HG03439 (cell line): ENCODE results near the gene LTA4H.

ENCODE experiments used
- ATAC-seq: cut with Tn5 transposase; IDR thresholded peaks from one replicate; pipeline ENCODE4 v1.9.1; 2021; ENCODE audit warnings: mild to moderate bottlenecking, moderate library complexity; ENCODE audit not compliant: unreplicated experiment

The LTA4H gene

GRCh38 chr12:96034621-96035282 lies 635 bp downstream of the LTA4H start:
- ATAC-seq, result no peak

GRCh38 chr12:96033549-96034389 lies 1.6 kb downstream of the LTA4H start:
- ATAC-seq, result no peak

- no peak for ATAC-seq
These were observed 5.6 kb downstream of the LTA4H start for GRCh38 chr12:96029826-96030225.

GRCh38 chr12:96028538-96028937 lies 6.8 kb downstream of the LTA4H start:
- no peak for ATAC-seq

GRCh38 chr12:96026331-96026730 lies 9.1 kb downstream of the LTA4H start:
- no peak for ATAC-seq

- ATAC-seq, result no peak
These were observed 9.9 kb downstream of the LTA4H start for GRCh38 chr12:96025518-96025917.

GRCh38 chr12:96020314-96021003 lies 14.9 kb downstream of the LTA4H start:
- ATAC-seq, result peak; percentile 90

GRCh38 chr12:96015672-96016071 lies 19.7 kb downstream of the LTA4H start:
- no peak for ATAC-seq

GRCh38 chr12:96014943-96015599 lies 20.3 kb downstream of the LTA4H start:
- ATAC-seq, result no peak

- ATAC-seq, result no peak
These were observed 27.7 kb downstream of the LTA4H start for GRCh38 chr12:96007729-96008128.

GRCh38 chr12:96006727-96007126 lies 28.7 kb downstream of the LTA4H start:
- no peak for ATAC-seq

GRCh38 chr12:96000858-96001257 lies 34.5 kb downstream of the LTA4H start:
- ATAC-seq, result no peak

GRCh38 chr12:95999484-95999883 lies 35.9 kb downstream of the LTA4H start:
- ATAC-seq, result no peak

- peak; percentile 90 for ATAC-seq
These were observed 36.6 kb downstream of the LTA4H start for GRCh38 chr12:95998611-95999286.

- ATAC-seq, result no peak
These were observed 37.4 kb downstream of the LTA4H start for GRCh38 chr12:95997911-95998510.

GRCh38 chr12:95997276-95997675 lies 38.1 kb downstream of the LTA4H start:
- no peak for ATAC-seq

- no peak for ATAC-seq
These were observed 39.2 kb downstream of the LTA4H start, which contains the start of gene HAL for GRCh38 chr12:95996034-95996658. TSS of gene HAL (minus strand) at chr12:95996344. CDS start at chr12:95995910, 434 bp downstream.

GRCh38 chr12:95995238-95996031 lies 40.0 kb downstream of the LTA4H start:
- ATAC-seq, result no peak

GRCh38 chr12:95994476-95994875 lies 40.9 kb downstream of the LTA4H start:
- ATAC-seq, result no peak
